DMS153 treated with DMSO at 0.1 percent for 48 hours (cell line): ENCODE measurements around the gene PLEKHG4B.

ENCODE experiments used
- DNase-seq: peaks from one replicate; lab custom pipeline; 2025; ENCODE audit not compliant: unreplicated experiment; lab: John Stamatoyannopoulos, UW

The PLEKHG4B gene

DNA sequence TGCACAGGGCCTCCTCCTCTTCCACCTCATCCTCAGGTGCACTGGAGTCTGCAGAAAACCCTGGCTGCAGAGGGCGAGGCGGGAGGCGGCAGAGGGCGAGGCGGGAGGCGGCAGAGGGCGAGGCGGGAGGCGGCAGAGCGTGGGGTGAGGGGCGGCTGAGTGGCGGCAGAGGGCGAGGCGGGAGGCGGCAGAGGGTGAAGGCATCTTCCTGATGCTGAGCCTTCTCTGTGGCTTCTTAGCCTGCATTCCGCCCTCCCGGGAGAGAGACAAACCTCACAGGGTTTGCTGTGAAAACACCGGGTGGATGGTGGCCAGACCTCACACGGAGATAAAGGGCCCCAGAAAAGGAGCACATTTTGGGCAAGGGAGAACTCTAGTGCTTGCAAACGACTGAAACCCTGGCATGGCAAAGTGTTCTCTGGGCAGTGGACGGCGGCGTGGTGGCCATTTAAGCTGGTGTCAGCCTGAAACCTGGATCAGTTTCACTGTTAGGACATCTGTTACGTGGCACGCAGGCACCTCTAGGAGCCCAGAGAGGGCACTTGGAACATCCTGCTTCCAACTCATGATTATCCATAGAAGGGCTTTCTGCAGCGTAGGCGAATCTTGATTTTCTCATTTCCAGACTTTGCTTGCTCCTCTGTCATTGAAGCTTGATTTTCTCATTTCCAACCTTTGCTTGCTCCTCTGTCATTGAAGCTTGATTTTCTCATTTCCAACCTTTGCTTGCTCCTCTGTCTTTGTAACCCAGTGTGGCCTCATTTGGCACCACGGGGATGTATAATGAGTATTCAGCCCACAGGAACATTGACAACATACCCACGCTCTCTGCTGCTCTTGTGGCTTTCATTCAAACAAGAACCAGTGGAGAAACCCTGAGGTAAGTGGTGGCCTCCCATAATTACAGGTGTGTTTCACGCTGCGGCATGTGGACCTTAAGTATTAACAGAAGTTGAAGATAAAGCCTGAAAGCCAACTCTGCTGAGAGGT is 16.3 kb upstream of the PLEKHG4B start:
- DNase-seq: no peak

GRCh38 chr5:76358-77169 is 15.4 kb upstream of the PLEKHG4B start:
- no peak for DNase-seq

DNA sequence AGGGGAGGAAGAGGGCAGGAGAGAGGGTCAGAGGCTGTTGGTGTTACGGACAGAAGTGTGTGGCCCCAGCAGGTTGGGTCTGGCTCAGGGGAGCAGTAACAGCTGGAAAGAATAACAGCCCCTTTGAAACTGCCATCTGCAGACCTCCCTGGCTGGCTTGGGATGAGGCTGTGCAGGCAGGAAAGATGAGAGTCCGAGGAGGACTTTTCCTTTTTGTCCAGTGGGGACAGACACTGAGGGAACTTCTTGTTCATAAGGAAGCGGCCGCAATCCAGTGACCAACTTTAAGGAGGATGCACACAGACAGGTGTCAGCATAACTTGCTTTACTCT is 14.8 kb upstream of the PLEKHG4B start:
- DNase-seq: no peak

DNA sequence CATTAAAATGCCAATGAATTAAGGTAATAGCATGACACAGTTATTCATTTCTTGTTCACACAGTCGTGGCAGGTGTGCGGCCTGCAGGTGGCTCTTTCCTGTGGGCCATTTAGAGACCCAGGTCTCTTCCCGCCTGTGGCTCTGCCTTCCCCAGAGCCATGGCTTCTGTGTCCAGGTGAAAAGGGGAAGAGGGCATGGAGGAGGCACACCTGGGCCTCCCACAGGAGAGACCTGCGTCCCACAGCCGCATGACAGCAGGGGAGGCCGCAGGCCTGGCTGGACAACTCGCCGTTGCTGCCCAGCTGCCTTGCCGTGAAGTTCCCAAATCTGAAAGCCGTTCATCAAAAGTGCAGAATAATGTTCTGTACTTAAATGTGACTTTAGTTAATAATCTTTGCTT is 14.4 kb upstream of the PLEKHG4B start:
- DNase-seq: no peak

GRCh38 chr5:77957-78804 is 13.8 kb upstream of the PLEKHG4B start:
- peak; percentile 27 for DNase-seq

GRCh38 chr5:78805-79149 is 13.2 kb upstream of the PLEKHG4B start:
- no peak for DNase-seq

- no peak for DNase-seq
These were observed 12.7 kb upstream of the PLEKHG4B start for GRCh38 chr5:79263-79662.

- no peak for DNase-seq
These were observed 12.1 kb upstream of the PLEKHG4B start for GRCh38 chr5:79821-80220.

DNA sequence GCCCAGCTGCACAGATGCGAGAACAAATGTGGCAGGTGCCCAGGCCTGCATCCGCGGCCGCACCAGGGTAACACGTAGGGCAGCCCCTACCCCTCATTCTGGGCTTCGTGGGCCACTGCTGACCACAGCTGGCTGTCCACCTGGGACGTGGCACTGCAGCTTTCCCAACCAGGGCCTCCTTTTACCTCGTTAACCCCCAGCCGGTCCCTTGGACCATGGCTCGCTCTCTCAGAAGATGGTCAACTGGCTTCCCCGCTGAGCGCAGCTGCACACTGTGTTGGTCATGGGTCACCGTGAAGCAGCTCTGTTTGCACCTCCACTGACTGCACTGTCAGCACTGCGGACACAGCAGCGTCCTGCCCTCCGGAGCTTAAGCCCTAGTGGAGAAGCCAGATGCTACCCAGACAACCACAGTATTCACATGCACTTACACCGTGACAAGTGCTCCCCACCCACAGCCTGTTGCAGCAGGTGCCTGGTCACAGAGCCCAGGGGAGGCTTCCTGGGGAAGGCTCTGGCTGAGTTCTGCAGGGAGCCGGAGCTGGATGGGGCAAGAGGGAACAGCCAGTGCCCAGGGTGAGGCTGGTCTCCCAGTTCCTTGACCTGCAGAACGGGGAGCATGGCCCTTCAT is 10.5 kb upstream of the PLEKHG4B start:
- DNase-seq: no peak

DNA sequence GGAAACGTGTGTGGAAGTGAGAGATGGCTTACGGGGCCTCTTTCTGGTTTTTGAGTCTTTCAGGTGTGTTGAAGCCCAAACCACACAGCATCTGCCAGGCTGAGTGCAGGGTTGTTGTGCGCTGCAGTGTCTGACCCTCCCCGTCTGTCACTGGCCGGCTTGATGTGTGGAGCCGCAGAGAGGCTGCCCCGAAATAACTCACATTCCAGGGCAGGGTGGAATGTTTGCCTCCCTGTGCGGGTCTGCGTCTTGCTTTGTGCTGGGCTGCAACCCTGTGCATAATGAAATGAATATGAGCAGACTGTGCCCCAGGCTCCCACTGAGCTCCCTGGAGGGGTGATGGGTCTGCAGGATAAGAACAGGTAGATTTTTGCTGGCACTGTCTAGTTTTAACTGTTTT is 9.9 kb upstream of the PLEKHG4B start:
- DNase-seq: no peak

GRCh38 chr5:82570-82969 is 9.4 kb upstream of the PLEKHG4B start:
- DNase-seq: no peak

- no peak for DNase-seq
These were observed 8.9 kb upstream of the PLEKHG4B start for GRCh38 chr5:83029-83428.

- DNase-seq: no peak
These were observed 6.5 kb upstream of the PLEKHG4B start for GRCh38 chr5:85334-85995.

DNA sequence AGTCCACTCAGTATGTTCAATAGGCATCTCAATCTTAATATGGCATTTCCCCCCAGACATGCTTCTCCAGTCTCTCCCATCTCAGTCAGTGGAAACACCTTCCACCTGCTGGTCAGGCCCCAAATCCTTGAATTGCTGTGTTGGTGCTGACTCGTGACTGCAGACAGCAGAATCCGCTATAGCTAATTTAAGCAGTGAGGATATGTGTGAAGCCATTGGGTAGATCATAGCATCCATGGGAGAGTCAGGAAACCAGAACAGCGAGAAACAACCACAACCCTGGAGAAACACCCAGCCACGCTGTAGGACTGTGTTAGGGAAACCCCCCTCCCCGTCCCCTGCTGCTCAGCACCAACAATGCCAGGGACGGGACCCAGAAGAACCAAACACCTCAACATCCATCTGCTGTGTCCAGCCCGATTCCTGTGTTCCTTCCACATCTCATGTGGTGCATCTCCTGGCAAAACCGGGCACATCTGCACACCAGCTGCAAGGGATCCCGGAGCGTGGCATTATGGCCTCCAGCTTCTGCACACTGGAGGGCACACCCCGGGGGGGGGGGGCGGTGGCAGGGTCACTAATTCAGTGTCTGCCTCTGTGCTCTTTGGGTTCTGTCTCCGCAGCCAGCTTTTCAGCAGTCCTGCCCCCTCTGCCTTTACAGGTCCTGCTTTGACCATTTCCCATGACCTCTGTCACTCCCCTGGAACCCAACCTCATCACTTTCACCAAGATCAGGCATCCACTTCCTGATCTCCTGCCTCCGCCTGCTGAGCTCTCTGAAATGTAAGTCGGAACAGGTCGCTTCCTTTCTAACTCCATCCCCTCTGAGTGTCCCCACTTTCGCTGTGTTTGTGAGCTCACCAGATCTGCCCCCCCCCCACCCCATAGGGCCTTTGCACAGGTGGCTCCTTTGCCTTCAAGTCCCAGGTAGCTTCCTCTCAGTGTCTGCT is 2.4 kb upstream of the PLEKHG4B start:
- no peak for DNase-seq

GRCh38 chr5:90590-91547 is 1.1 kb upstream of the PLEKHG4B start:
- no peak for DNase-seq

- no peak for DNase-seq
These were observed 643 bp downstream of the PLEKHG4B start for GRCh38 chr5:92401-93220.
